Fibroblast of skin of left quadriceps (primary cell): Measurements from ENCODE around the gene RNF217.
"Not testable (repeated sequence)": the region's sequence is repeated elsewhere in the genome, so short reads cannot be mapped to it uniquely, and the experiment has no call there.

Experiments used
- DNase-seq, 2 experiments: peaks; one replicate each; pipeline ENCODE4 v3.0.0-alpha.2; 2013; ENCODE audit warnings: low read depth in 2 of 2

RNF217 gene

DNA sequence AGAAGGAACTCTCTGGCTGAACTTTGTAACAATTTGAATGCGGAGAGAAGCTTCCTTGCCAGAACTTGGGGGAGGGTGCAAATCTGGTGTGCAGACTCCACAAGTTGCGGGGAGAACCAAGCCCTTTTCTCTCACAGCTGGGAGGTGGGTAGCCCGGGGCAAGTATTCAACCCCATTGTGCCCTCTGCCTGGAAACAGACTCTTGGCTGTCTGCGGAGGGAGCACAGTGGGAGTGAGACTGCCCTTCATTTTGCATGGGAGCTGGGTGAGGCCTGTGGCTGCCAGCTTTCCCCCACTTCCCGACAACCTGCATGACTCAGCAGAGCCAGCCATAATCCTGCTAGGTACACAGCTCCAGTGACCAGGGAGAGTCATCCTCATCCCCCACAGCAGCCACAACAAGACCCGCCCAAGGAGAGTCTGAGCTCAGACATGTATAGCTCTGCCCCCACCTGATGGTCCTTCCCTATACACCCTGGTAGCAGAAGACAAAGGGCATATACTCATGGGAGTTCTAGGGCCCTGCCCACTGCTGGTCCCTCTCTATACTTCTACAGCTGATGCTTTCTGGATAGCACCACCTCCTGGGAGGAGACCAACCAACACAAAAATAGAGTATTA lies 161.9 kb downstream of the RNF217 start:
- no peak for DNase-seq

DNA sequence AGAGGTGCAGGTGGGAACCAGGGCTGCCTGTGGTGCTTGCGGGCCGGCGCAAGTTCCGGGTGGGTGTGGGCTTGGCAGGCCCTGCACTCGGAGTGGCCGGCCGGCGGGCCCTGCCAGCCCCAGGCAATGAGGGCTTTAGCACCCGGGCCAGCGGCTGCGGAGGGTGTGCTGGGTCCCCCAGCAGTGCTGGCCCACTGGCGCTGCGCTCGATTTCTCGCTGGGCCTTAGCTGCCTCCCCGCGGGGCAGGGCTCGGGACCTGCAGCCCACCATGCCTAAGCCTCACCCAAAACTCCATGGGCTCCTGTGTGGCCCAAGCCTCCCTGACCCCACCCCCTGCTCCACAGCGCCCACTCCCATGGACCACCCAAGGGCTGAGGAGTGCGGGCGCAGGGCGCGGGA lies 163.6 kb downstream of the RNF217 start:
- DNase-seq: not testable (repeated sequence)

DNA sequence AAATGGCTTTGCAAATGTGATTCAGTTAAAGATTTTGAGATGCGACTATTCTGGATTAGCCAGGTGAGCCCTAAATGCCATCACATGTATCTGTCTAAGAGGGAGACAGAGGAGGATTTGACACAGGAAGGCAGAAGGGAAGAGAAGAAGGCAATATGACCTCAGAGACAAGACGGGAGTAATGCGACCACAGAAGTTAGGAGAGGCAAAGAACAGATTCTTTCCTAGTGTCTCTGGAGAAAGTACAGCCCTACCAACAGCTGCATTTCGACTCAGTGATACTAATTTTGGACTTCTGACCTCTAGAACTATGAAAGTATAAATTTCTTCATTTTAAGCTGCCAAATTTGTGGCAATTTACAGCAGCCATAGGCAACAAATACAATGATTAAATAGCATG lies 167.1 kb downstream of the RNF217 start:
- DNase-seq: no peak

DNA sequence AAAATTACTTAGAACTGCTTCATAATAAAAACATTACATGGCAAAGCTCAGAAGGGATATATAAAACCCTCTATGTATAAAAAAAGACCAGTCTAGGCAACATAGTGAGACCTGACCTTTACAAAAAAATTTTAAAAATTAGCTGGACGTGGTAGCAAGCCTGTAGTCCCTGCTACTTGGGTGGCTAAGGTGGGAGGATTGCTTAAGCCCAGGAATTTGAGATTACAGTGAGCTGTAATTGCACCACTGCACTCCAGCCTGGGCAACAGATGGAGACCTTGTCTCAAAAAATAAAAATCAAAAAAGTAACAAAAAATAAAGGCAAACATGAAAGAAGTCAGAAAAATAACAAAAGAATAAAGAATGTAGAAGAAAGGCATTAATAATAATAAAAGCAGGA lies 169.8 kb downstream of the RNF217 start:
- no peak for DNase-seq

DNA sequence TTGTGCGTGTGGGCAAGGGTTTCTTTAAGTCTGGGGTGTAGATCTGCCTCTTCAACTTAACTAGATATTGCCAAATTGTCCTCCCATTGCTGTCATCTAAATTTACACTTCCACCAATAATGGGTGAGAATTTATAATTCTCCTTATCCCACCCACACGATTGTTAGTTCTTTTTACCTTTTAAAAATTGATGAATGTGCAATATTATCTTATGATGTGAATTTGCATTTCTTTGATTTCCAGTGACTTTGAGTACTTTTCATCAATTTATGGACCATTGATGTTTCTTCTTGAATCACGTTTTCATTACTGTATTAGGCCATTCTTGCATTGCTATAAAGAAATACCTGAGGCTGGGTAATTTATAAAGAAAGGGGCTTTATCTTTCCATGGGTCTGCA lies 174.1 kb downstream of the RNF217 start:
- no peak for DNase-seq

DNA sequence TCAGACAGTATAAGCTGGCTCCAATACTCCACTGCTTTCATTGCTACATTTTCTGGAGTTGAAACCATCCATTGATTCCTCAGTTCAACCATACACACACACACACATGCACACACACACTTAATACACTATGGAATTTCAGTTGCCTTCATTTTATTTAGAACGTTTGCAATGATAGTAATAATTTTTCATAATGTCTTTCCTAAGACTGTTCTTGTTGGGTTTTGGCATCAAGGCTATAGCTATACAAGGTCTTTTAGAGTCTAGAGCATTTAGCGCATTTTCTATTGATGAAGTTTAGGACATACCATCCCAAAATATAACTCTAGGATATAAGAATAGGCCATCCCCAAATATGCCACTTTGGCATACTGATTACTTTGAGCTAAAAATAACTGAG lies 175.8 kb downstream of the RNF217 start:
- DNase-seq: no peak

DNA sequence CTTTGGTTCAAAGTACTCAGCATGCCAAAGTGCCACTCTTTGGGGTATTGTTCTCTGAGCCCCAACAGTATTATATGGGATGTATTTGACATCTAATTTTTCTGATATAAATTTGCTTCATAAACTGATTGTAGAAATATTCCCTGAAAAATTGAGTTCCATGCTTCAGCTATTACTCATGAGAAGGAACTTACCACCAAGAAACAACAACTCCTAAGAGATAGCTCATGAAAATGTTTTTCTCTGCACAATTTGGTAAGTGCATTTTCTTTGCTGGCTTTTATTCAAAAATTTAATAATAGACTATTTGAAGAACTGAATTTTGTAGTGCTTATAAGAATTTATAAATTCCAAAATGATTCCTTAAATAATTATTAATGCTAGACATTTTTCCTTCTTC lies 178.6 kb downstream of the RNF217 start:
- peak in 1 of 2 experiments; percentile 23 for DNase-seq
